GM18867 (cell line): Measurements from ENCODE around the gene LCP2.

Experiments
- ATAC-seq: cut with Tn5 transposase; IDR thresholded peaks from one replicate; pipeline ENCODE4 v1.9.1; 2021; ENCODE audit warnings: mild to moderate bottlenecking, moderate library complexity; ENCODE audit not compliant: unreplicated experiment

The LCP2 gene

GRCh38 chr5:170297589-170298462, at the start of gene LCP2:
TSS of gene LCP2 (minus strand) at chr5:170297777. CDS start at chr5:170297611, 166 bp downstream.
- ATAC-seq, result peak; percentile 44

GRCh38 chr5:170347022-170347567, 49.5 kb upstream of the LCP2 start:
- no peak for ATAC-seq

- ATAC-seq, result no peak
Observed at GRCh38 chr5:170345971-170346370, 48.4 kb upstream of the LCP2 start.

- ATAC-seq, result no peak
Observed at GRCh38 chr5:170343177-170343576, 45.6 kb upstream of the LCP2 start.

- no peak for ATAC-seq
Observed at GRCh38 chr5:170342153-170342725, 44.7 kb upstream of the LCP2 start.

- no peak for ATAC-seq
Observed at GRCh38 chr5:170341545-170341944, 44.0 kb upstream of the LCP2 start.

- no peak for ATAC-seq
Observed at GRCh38 chr5:170339780-170340167, 42.2 kb upstream of the LCP2 start.

- peak; percentile 95 for ATAC-seq
Observed at GRCh38 chr5:170338933-170339779, 41.6 kb upstream of the LCP2 start.

GRCh38 chr5:170338291-170338690, 40.7 kb upstream of the LCP2 start:
- no peak for ATAC-seq

- ATAC-seq, result no peak
Observed at GRCh38 chr5:170337045-170337733, 39.6 kb upstream of the LCP2 start.

- no peak for ATAC-seq
Observed at GRCh38 chr5:170336065-170336464, 38.5 kb upstream of the LCP2 start.

- no peak for ATAC-seq
Observed at GRCh38 chr5:170334626-170335025, 37.0 kb upstream of the LCP2 start.

- ATAC-seq, result peak; percentile 51
Observed at GRCh38 chr5:170333161-170333910, 35.8 kb upstream of the LCP2 start.

GRCh38 chr5:170332058-170332457, 34.5 kb upstream of the LCP2 start:
- ATAC-seq, result no peak

GRCh38 chr5:170330568-170331054, 33.0 kb upstream of the LCP2 start:
- no peak for ATAC-seq

GRCh38 chr5:170329524-170329923, 31.9 kb upstream of the LCP2 start:
- no peak for ATAC-seq

- no peak for ATAC-seq
Observed at GRCh38 chr5:170327829-170328228, 30.3 kb upstream of the LCP2 start.

GRCh38 chr5:170327168-170327567, 29.6 kb upstream of the LCP2 start:
- ATAC-seq, result no peak

GRCh38 chr5:170319301-170319700, 21.7 kb upstream of the LCP2 start:
- no peak for ATAC-seq

- ATAC-seq, result no peak
Observed at GRCh38 chr5:170317499-170317898, 19.9 kb upstream of the LCP2 start.
